Skeletal muscle satellite cell (primary cell): Measurements from ENCODE around the gene STARD13.

Experiments used
- H3K27me3 ChIP-seq: 2 replicates; pipeline ENCODE4 v1.7.0; 2013; ENCODE audit warnings: low read length; ENCODE audit not compliant: control insufficient read depth, insufficient read depth
- H3K36me3 ChIP-seq: 2 replicates; pipeline ENCODE4 v1.7.0; 2013; ENCODE audit warnings: mild to moderate bottlenecking, control low read depth, low read length; ENCODE audit not compliant: insufficient read depth
- H3K4me1 ChIP-seq: 2 replicates; pipeline ENCODE4 v1.7.0; 2013; ENCODE audit warnings: low read length; ENCODE audit not compliant: control insufficient read depth, insufficient read depth
- H3K4me2 ChIP-seq: 2 replicates; pipeline ENCODE4 v1.7.0; 2013; ENCODE audit warnings: mild to moderate bottlenecking, low read length
- H3K4me3 ChIP-seq: 2 replicates; pipeline ENCODE4 v1.7.0; 2013; ENCODE audit warnings: low read length
- H3K9ac ChIP-seq: 2 replicates; pipeline ENCODE4 v1.7.0; 2013; ENCODE audit warnings: mild to moderate bottlenecking, low read depth, low read length, moderate library complexity
- H3K9me3 ChIP-seq: replicated peaks from 2 replicates; pipeline ENCODE4 v1.7.0; 2013; ENCODE audit warnings: mild to moderate bottlenecking, control low read depth, low read length

Gene STARD13

DNA sequence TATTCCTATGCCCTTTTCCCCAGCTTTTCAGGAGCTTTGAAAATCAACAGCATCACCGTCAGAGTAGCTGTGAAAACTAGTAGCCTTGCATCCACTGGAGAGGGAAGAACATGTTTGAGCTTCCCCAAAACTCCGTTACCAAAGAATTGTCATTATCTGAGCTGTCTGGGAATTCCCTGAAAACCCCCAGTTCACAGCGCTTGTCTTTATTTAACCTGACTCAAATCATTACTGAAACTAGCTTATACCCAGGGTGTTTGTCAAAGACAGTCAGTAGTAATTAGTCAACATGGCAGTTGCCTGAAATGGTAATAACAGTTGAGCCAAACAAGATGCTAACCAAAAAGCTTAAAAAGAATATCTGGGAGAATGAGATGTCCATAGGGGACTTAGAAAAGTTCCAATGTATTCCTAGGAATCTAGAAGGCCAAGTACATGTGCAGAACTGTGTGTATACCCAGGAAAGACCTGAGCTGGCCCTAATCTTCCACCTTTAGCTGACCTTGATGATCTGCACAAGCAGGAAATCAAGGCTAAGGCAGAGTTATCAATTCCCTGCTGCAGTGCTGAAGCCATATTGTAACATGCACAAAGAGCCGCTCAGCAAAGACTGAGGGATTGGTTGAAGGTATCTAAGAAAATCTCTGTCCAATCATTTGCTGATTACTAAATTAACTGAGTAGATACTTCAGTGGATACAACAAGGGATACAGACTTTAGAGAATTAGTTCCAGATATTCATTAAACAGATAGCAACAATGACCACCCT lies 138.5 kb downstream of the STARD13 start:
- no peak overlapping the region for H3K9ac ChIP-seq
- no peaks in the 10 kb centered on the region for H3K27me3 ChIP-seq
- H3K4me1 ChIP-seq = peaks cover 15% of the 10 kb centered on the region
- H3K4me2 ChIP-seq = no peak overlapping the region
- H3K9me3 ChIP-seq = no peaks in the 10 kb centered on the region
- H3K36me3 ChIP-seq = peaks cover 72% of the 10 kb centered on the region
- no peak overlapping the region for H3K4me3 ChIP-seq

DNA sequence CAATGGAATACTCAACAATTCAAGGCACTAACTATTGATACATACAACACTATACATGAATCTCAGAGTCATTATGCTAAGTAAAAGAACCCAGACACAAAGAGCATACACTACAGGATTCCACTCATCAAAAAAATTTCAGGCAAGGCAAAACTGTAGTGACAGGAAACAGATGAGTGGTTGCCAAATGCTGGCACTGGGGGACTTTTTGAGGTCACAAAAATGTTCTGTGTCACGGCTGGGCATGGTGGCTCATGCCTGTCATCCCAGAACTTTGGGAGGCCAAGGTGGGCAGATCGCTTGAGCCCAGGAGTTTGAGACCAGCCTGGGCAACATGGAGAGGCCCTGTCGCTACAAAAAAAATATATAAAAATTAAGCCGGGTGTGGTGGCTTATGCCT lies 139.9 kb downstream of the STARD13 start:
- Histone ChIP-seq H3K36me3 (peaks cover 71% of the 10 kb centered on the region), H3K4me1 (peaks cover 12% of the 10 kb centered on the region), H3K9ac (no peak overlapping the region), H3K4me2 (no peak overlapping the region), H3K9me3 (no peaks in the 10 kb centered on the region), H3K27me3 (no peaks in the 10 kb centered on the region), H3K4me3 (no peak overlapping the region)

DNA sequence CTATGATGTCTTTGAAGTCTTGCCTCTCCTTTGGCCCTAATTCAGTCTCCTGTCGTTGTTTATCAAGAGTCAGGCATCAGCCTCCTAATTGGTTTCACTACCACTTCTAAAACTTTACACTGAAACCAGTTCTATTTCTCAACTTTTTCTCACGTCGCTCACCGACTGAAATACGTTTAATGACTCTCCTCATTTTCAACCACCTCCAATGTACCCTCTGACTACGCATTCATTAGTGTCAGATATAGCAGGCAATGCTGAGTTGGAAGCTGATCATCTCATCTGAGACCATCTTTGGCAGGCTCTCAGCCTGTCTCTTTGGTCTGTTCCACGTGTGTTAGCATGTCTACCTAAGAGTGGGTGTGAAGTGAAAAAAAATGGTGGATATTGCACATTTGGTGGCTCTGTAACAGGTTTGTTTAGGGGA lies 141.2 kb downstream of the STARD13 start:
- Histone ChIP-seq H3K4me1 (peaks cover 2% of the 10 kb centered on the region), H3K9me3 (no peaks in the 10 kb centered on the region), H3K9ac (no peak overlapping the region), H3K4me3 (no peak overlapping the region), H3K4me2 (no peak overlapping the region), H3K27me3 (no peaks in the 10 kb centered on the region), H3K36me3 (peaks cover 70% of the 10 kb centered on the region)

DNA sequence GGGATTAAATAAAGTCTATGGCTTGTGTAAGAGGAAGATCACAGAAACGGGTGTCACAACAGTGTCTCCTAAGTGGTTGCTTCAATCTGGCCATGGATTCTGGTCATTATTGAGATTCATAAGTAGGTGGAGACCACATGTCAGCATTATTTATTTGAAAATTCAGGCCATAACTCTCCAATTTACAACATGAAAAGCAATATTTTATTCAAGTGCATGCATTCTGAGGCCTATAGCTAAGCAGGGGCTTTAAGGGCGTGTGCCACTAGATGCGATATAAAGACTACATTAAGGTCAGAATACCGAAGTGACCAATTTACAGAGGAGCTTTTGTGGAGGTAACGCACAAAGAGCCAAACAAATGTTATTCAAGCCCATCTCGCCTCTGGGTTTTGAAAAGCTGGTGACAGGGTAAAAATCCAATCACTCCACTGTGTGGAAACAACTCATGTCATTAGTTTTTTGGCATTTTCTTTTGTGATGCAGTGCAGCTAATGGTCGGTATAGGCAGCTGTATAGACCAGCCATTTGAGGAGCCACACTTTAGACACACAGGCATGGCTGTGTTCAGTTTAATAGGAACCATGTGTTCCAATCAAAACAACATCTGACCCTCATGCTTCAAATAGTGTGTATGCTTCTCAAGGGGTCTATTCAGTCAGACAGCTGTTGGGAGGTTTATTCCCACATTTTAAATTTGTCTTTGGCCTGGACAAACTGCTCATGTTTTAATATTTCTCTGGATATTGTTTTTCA lies 145.6 kb downstream of the STARD13 start:
- no peak overlapping the region for H3K4me2 ChIP-seq
- peaks cover 90% of the 10 kb centered on the region for H3K36me3 ChIP-seq
- H3K27me3 ChIP-seq = no peaks in the 10 kb centered on the region
- no peaks in the 10 kb centered on the region for H3K9me3 ChIP-seq
- peaks cover 9% of the 10 kb centered on the region for H3K4me1 ChIP-seq
- H3K4me3 ChIP-seq = no peak overlapping the region
- no peak overlapping the region for H3K9ac ChIP-seq

DNA sequence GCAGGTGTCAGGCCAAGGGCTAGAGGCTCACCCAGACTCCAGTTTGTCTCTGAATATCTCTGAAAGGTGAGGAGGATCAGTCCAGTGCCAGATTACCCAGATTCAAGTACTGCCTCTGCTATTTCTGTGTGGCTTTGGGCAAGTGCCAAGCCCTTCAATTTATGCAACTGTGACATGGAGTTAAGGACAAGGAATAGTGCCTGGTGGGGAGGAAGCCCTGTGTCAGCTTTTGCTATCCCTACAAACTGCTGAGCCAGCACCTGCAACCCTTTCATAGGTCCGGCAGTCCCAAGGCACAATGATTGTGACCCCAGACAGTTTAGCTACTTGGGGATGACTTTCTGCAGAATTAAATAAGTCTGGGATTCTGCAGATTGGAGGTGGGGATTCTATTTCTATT lies 146.4 kb downstream of the STARD13 start:
- Histone ChIP-seq H3K9ac (no peak overlapping the region), H3K4me1 (peaks cover 12% of the 10 kb centered on the region), H3K9me3 (no peaks in the 10 kb centered on the region), H3K4me3 (no peak overlapping the region), H3K36me3 (peaks cover 90% of the 10 kb centered on the region), H3K27me3 (no peaks in the 10 kb centered on the region), H3K4me2 (no peak overlapping the region)

DNA sequence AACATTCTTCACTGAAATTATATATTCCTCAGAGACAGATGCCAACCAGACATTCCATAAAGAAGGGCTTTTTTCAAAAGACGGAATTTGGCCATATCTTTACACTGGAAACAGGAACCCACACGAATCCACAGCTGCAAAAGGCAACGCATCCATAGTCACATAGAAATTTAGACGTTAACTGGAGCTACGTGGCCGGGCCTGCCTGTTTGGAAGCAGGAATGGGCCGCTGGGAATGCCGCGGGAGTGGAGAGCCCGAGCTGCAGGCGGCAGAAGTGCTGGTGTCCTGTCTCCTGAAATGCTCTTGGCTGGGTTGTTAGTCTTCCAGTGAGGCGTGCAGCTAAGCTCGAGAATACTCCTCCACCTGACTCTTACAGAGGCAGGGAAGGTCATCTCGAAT lies 147.1 kb downstream of the STARD13 start:
- Histone ChIP-seq H3K36me3 (peaks cover 94% of the 10 kb centered on the region), H3K4me3 (no peak overlapping the region)

DNA sequence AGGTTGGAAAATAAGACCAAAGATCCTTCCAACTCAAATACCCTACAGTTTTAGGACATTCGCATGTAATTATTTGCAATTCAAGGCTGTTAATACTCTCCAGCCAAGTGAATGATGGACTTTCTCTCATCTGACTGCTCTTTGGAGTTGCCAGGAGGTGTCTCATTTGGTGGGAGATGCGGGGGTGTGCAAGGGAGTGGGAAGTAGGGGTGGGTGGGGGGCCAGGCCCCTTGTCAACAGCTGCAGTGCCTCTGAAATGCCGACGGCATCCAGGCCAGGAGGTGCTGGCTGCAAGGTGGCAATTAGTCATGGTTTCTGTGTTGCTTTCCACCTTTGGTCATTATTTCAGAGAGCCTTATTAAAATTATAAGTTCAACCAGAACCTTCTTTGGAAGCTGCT lies 147.8 kb downstream of the STARD13 start:
- no peaks in the 10 kb centered on the region for H3K9me3 ChIP-seq
- no peak overlapping the region for H3K4me2 ChIP-seq
- H3K4me3 ChIP-seq = no peak overlapping the region
- H3K36me3 ChIP-seq = peaks cover 92% of the 10 kb centered on the region
- no peaks in the 10 kb centered on the region for H3K27me3 ChIP-seq
- H3K4me1 ChIP-seq = peaks cover 25% of the 10 kb centered on the region
- H3K9ac ChIP-seq = no peak overlapping the region

More for the DNA sequence above, 147.1 kb downstream of the STARD13 start:
- no peaks in the 10 kb centered on the region for H3K9me3 ChIP-seq
- H3K9ac ChIP-seq = no peak overlapping the region
- peaks cover 19% of the 10 kb centered on the region for H3K4me1 ChIP-seq
- no peaks in the 10 kb centered on the region for H3K27me3 ChIP-seq
- no peak overlapping the region for H3K4me2 ChIP-seq

DNA sequence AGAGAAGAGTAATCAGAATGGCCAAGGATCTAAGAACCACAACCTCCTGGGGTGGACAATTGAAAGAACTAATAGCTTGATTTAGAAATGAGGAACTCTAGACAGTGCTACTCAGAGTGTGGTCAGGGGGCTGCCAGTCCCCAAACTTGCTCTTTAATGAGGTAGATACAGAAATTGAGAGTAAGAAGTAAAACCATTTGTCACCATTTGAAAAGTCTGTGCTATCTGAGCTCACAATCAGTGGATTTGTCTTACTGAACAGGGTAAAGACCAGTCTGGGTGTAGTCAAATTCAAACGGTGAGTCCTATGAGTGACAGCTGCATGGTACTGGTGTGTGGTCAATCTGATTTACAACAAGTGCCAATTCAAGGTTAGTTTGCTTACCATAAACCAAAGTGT lies 150.5 kb downstream of the STARD13 start:
- Histone ChIP-seq H3K4me1 (peaks cover 29% of the 10 kb centered on the region), H3K4me3 (no peak overlapping the region), H3K4me2 (no peak overlapping the region), H3K9me3 (no peaks in the 10 kb centered on the region), H3K9ac (no peak overlapping the region), H3K27me3 (no peaks in the 10 kb centered on the region), H3K36me3 (peaks cover 92% of the 10 kb centered on the region)

DNA sequence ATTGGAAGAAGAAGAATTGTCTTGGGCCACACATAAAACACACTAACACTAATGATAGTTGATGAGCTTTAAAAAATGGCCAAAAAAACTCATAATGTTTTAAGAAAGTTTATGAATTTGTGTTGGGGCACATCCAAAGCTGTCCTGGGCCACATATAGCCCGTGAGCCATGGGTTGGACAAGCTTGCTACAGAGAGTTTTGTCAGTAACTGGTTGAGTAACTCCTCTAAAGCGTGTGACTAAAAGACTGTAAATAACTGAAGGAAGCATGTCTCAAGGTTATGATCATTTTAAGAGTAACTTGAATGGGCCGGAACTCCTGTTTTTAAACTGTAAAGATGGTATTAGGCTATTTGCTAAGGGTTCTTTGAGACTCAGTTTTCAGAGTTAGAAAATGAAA lies 151.3 kb downstream of the STARD13 start:
- H3K9me3 ChIP-seq = no peaks in the 10 kb centered on the region
- H3K4me2 ChIP-seq = no peak overlapping the region
- no peak overlapping the region for H3K4me3 ChIP-seq
- peaks cover 92% of the 10 kb centered on the region for H3K36me3 ChIP-seq
- H3K27me3 ChIP-seq = no peaks in the 10 kb centered on the region
- H3K9ac ChIP-seq = no peak overlapping the region
- H3K4me1 ChIP-seq = peaks cover 28% of the 10 kb centered on the region

DNA sequence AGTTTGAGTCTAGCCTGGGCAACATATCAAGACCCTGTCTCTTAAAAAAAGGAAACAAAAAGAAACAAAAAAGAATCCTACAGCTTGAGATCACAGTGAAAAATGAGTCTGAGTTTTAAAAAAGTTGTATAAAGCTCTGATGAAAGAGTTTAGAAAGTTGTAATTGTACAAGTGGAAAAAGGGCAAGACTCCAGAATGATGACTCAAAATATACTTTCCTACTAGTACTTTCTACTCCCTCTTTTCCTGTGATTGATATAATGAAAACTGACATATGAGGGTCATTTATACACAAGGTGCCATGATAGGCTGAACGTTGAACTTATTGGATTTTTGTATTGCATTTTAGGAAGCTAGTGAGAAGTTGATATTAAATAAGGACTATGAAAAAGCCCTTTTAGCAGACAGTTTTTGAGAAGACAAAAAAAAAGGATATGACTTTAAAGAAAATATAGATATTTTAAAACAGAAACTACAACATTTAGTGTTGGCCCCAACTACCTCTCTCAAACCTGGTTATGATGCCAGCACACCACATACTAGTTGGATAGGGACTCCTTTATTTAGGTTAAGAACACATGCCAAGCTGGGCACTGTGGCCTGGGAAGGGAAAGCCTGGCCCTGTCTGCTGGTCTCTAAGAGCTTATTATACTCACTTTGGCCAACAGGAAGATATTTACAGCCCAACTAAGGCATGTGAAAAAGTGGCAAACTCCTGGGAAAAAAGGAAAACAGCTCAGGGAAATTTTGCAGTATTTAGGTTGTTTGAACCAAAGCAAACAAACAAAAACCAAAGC lies 152.7 kb downstream of the STARD13 start:
- Histone ChIP-seq H3K4me1 (peaks cover 33% of the 10 kb centered on the region), H3K4me3 (no peak overlapping the region), H3K4me2 (no peak overlapping the region), H3K36me3 (peaks cover 93% of the 10 kb centered on the region), H3K9ac (no peak overlapping the region), H3K9me3 (no peaks in the 10 kb centered on the region), H3K27me3 (no peaks in the 10 kb centered on the region)

DNA sequence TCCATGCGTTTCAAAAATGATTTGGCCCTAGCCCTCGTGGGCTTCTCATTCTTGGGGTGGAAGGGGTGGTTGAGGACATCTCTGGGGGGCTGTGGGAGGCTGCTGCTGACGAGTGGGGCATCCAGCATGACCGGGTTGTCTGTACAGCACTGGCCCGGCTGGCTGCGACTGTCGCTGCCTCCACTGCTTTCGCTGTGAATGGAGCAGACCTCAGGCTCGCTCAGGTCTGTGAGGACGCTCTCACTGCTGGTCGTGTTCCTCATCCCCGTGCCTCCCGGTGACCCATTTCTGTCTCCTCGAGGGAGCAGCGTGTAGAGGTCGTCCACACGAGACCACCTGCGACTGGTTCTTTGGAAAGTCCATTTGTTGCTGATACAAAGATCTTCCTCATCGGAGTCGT lies 155.7 kb downstream of the STARD13 start:
- Histone ChIP-seq H3K36me3 (peaks cover 72% of the 10 kb centered on the region), H3K9me3 (no peaks in the 10 kb centered on the region), H3K4me1 (peaks cover 62% of the 10 kb centered on the region), H3K27me3 (no peaks in the 10 kb centered on the region), H3K9ac (no peak overlapping the region), H3K4me2 (no peak overlapping the region), H3K4me3 (no peak overlapping the region)
